T-cell (primary cell): ENCODE results near the gene LDB2. TPM values are rescaled to one million over a fixed set of nuclear protein-coding genes. Genes with fewer than 3 reads are reported as not detected.

ENCODE experiments used
- ATAC-seq, 4 experiments: fragments of 200-7000 bp in 3 of 4; fragments of 150-1000 bp in 1 of 4; cut with Tn5 transposase; replicated peaks in 1 of 4; 1 replicate in 3 of 4; 2 replicates in 1 of 4; pipeline ENCODE4 v1.10.0; 2021; ENCODE audit warnings: moderate library complexity in 3 of 4, mild to moderate bottlenecking in 2 of 4, moderate number of reproducible peaks in 1 of 4
- CTCF ChIA-PET, 2 donors: fragments of 300-600 bp; sonication (Branson Sonifier 250); formaldehyde crosslinking; loops; one replicate each; lab custom pipeline; 2022; ENCODE audit warnings: antibody characterized with exemption in 2 of 2; lab: Charles Lee
- POLR2A ChIA-PET, 2 donors: fragments of 300-600 bp; sonication (Branson Sonifier 250); formaldehyde crosslinking; loops; one replicate each; lab custom pipeline; 2022; ENCODE audit warnings: antibody characterized with exemption in 2 of 2; lab: Charles Lee
- DNase-seq, 35 experiments: peaks; one replicate each; pipeline versions ENCODE4 v3.0.0 to v3.0.0-alpha.2; 2013 to 2023
- H3K27ac ChIP-seq: one replicate; pipeline ENCODE4 v1.5.1; 2013; ENCODE audit warnings: low read length
- H3K27me3 ChIP-seq, 2 experiments: replicated peaks in 1 of 2; 1 replicate in 1 of 2; 2 replicates in 1 of 2; pipeline versions ENCODE4 v1.6.1 to v1.7.0; 2013; ENCODE audit warnings: low read length in 1 of 2, mixed read lengths in 1 of 2; ENCODE audit not compliant: control insufficient read depth in 2 of 2, insufficient read depth in 2 of 2; ENCODE audit errors: extremely low read depth in 1 of 2
- H3K36me3 ChIP-seq, 2 donors: 1 replicate in 1 of 2; 2 replicates in 1 of 2; pipeline versions ENCODE4 v1.6.1 to v1.7.0; 2013; ENCODE audit warnings: low read length in 1 of 2; ENCODE audit not compliant: control insufficient read depth in 2 of 2, insufficient read depth in 1 of 2; ENCODE audit errors: extremely low read depth in 1 of 2
- H3K4me1 ChIP-seq, 2 experiments: 1 replicate in 1 of 2; 2 replicates in 1 of 2; pipeline versions ENCODE4 v1.6.1 to v1.7.0; 2013; ENCODE audit warnings: low read length in 2 of 2, mixed read lengths in 1 of 2; ENCODE audit not compliant: insufficient read depth in 2 of 2, control insufficient read depth in 1 of 2; ENCODE audit errors: extremely low read depth in 1 of 2
- H3K4me3 ChIP-seq, 2 donors: 1 replicate in 1 of 2; 2 replicates in 1 of 2; pipeline versions ENCODE4 v1.5.1 to v1.7.0; 2013; ENCODE audit warnings: mild to moderate bottlenecking in 2 of 2, low read length in 1 of 2, moderate library complexity in 1 of 2; ENCODE audit not compliant: control insufficient read depth in 1 of 2; ENCODE audit errors: extremely low read depth in 1 of 2
- H3K9me3 ChIP-seq: 2 replicates; pipeline ENCODE4 v1.7.0; 2013
- H3K27ac Mint-ChIP-seq, 2 donors: one replicate each; pipeline ENCODE4 v1.8.0; 2020 to 2021; ENCODE audit warnings: mild to moderate bottlenecking in 2 of 2, mixed read lengths in 2 of 2
- H3K27me3 Mint-ChIP-seq, 2 donors: one replicate each; pipeline ENCODE4 v1.8.0; 2021 to 2022; ENCODE audit warnings: mixed read lengths in 2 of 2
- H3K36me3 Mint-ChIP-seq: one replicate; pipeline ENCODE4 v1.8.0; 2021; ENCODE audit warnings: mixed read lengths
- H3K4me1 Mint-ChIP-seq, 3 donors: one replicate each; pipeline ENCODE4 v1.8.0; 2020 to 2022; ENCODE audit warnings: mixed read lengths in 3 of 3, mild to moderate bottlenecking in 1 of 3
- H3K4me3 Mint-ChIP-seq, 3 donors: one replicate each; pipeline ENCODE4 v1.8.0; 2020 to 2022; ENCODE audit warnings: mild to moderate bottlenecking in 3 of 3, mixed read lengths in 3 of 3, moderate library complexity in 3 of 3
- H3K9me3 Mint-ChIP-seq, 3 donors: one replicate each; pipeline ENCODE4 v1.8.0; 2020 to 2022; ENCODE audit warnings: mixed read lengths in 3 of 3
- WGBS: methylation state at CpG from one replicate; pipeline ENCODE4 v1.1.5; 2013; ENCODE audit warnings: missing lambda C conversion rate; ENCODE audit not compliant: insufficient coverage; 5-methylcytosine and 5-hydroxymethylcytosine counted together
- total RNA-seq, 35 experiments: library from RNA in 6 of 35; stranded (reverse) in 6 of 35; fragments of 120-200 nt in 1 of 35; gene quantifications; one replicate each; pipeline versions ENCODE4 v1.2.1 to v1.2.4 and lab custom pipeline; 2013 to 2026

The LDB2 gene
- total RNA-seq, 5 donors from 2014 or later (not counting 1 experiment from before 2014, with no cell fraction given) = 0.15 to 0.82 (median 0.39) TPM; not detected in 2

- DNase-seq (no peak), ATAC-seq (no peak)
- Mint-ChIP-seq H3K27ac (no peak overlapping the region), H3K4me1 (no peaks in the 10 kb centered on the region), H3K27me3 (no peaks in the 10 kb centered on the region), H3K4me3 (no peak overlapping the region), H3K9me3 (no peaks in the 10 kb centered on the region), H3K36me3 (no peaks in the 10 kb centered on the region)
- ChIA-PET CTCF (no interaction called here), POLR2A (no interaction called here)
- no peaks in the 10 kb centered on the region for H3K9me3 ChIP-seq
- no peaks in the 10 kb centered on the region for H3K36me3 ChIP-seq
- no peaks in the 10 kb centered on the region for H3K27me3 ChIP-seq
- WGBS = 87% methylated on average over 10 of the region's 10 CpGs
- H3K4me1 ChIP-seq = no peaks in the 10 kb centered on the region
- no peak overlapping the region for H3K4me3 ChIP-seq
- no peak overlapping the region for H3K27ac ChIP-seq
These were observed 315.9 kb downstream of the LDB2 start for GRCh38 chr4:16582526-16582925.

- WGBS = 67% methylated on average over 1 of the region's 3 CpGs
These were observed 316.4 kb downstream of the LDB2 start for GRCh38 chr4:16582036-16582435.

GRCh38 chr4:16581117-16581516, 317.3 kb downstream of the LDB2 start:
- Histone ChIP-seq H3K4me1 (no peaks in the 10 kb centered on the region), H3K27me3 (no peaks in the 10 kb centered on the region), H3K9me3 (no peaks in the 10 kb centered on the region), H3K27ac (no peak overlapping the region), H3K4me3 (no peak overlapping the region), H3K36me3 (no peaks in the 10 kb centered on the region)
- ChIA-PET CTCF (no interaction called here), POLR2A (no interaction called here)
- Mint-ChIP-seq H3K4me3 (no peak overlapping the region), H3K4me1 (no peaks in the 10 kb centered on the region), H3K9me3 (no peaks in the 10 kb centered on the region), H3K27ac (no peak overlapping the region), H3K36me3 (no peaks in the 10 kb centered on the region), H3K27me3 (no peaks in the 10 kb centered on the region)
- ATAC-seq = no peak
- WGBS = no CpG with 5 or more reads among the region's 3 CpGs
- DNase-seq = no peak

More at GRCh38 chr4:16582036-16582435, 316.4 kb downstream of the LDB2 start:
- Mint-ChIP-seq H3K4me3 (no peak overlapping the region), H3K27ac (no peak overlapping the region), H3K4me1 (no peaks in the 10 kb centered on the region), H3K27me3 (no peaks in the 10 kb centered on the region), H3K9me3 (no peaks in the 10 kb centered on the region), H3K36me3 (no peaks in the 10 kb centered on the region)
- DNase-seq = no peak
- ChIA-PET POLR2A (no interaction called here), CTCF (no interaction called here)
- H3K4me3 ChIP-seq = no peak overlapping the region
- ATAC-seq = no peak
- H3K4me1 ChIP-seq = no peaks in the 10 kb centered on the region
- no peak overlapping the region for H3K27ac ChIP-seq
- no peaks in the 10 kb centered on the region for H3K36me3 ChIP-seq
- H3K27me3 ChIP-seq = no peaks in the 10 kb centered on the region
- no peaks in the 10 kb centered on the region for H3K9me3 ChIP-seq

- Histone ChIP-seq H3K36me3 (no peaks in the 10 kb centered on the region), H3K4me1 (no peaks in the 10 kb centered on the region), H3K27ac (no peak overlapping the region), H3K27me3 (no peaks in the 10 kb centered on the region), H3K4me3 (no peak overlapping the region), H3K9me3 (no peaks in the 10 kb centered on the region)
- Mint-ChIP-seq H3K36me3 (no peaks in the 10 kb centered on the region), H3K4me1 (no peaks in the 10 kb centered on the region), H3K4me3 (no peak overlapping the region), H3K27me3 (no peaks in the 10 kb centered on the region), H3K9me3 (no peaks in the 10 kb centered on the region), H3K27ac (no peak overlapping the region)
- ATAC-seq (no peak), DNase-seq (no peak)
- ChIA-PET POLR2A (no interaction called here), CTCF (no interaction called here)
These were observed 317.9 kb downstream of the LDB2 start for GRCh38 chr4:16580514-16580913.

- ChIA-PET POLR2A (no interaction called here), CTCF (no interaction called here)
- Mint-ChIP-seq H3K4me1 (no peaks in the 10 kb centered on the region), H3K27ac (no peak overlapping the region), H3K4me3 (no peak overlapping the region), H3K36me3 (no peaks in the 10 kb centered on the region), H3K9me3 (no peaks in the 10 kb centered on the region), H3K27me3 (no peaks in the 10 kb centered on the region)
- DNase-seq = no peak
- Histone ChIP-seq H3K4me3 (no peak overlapping the region), H3K36me3 (no peaks in the 10 kb centered on the region), H3K9me3 (no peaks in the 10 kb centered on the region), H3K4me1 (no peaks in the 10 kb centered on the region), H3K27me3 (no peaks in the 10 kb centered on the region), H3K27ac (no peak overlapping the region)
- no peak for ATAC-seq
- WGBS = 71% methylated on average over 3 of the region's 3 CpGs
These were observed 318.6 kb downstream of the LDB2 start for GRCh38 chr4:16579866-16580265.

- no peaks in the 10 kb centered on the region for H3K36me3 Mint-ChIP-seq
- H3K9me3 Mint-ChIP-seq = peaks cover 0 to 4% (median 0%) of the 10 kb centered on the region in 3 donors
- Histone ChIP-seq H3K4me3 (no peak overlapping the region), H3K27me3 (no peaks in the 10 kb centered on the region), H3K4me1 (no peaks in the 10 kb centered on the region), H3K9me3 (no peaks in the 10 kb centered on the region), H3K27ac (no peak overlapping the region), H3K36me3 (no peaks in the 10 kb centered on the region)
- H3K4me1 Mint-ChIP-seq = no peaks in the 10 kb centered on the region
- H3K27me3 Mint-ChIP-seq = no peaks in the 10 kb centered on the region
- POLR2A ChIA-PET = no interaction called here
- CTCF ChIA-PET = no interaction called here
- no peak for DNase-seq
- ATAC-seq = no peak
- whole genome bisulfite sequencing = no CpG with 5 or more reads among the region's 3 CpGs
- no peak overlapping the region for H3K27ac Mint-ChIP-seq
- no peak overlapping the region for H3K4me3 Mint-ChIP-seq
These were observed 321.3 kb downstream of the LDB2 start for GRCh38 chr4:16577177-16577576.

GRCh38 chr4:16574981-16575380, 323.5 kb downstream of the LDB2 start:
- WGBS = no CpG with 5 or more reads among the region's 2 CpGs
- H3K9me3 Mint-ChIP-seq = peaks cover 0 to 4% (median 0%) of the 10 kb centered on the region in 3 donors
- no peaks in the 10 kb centered on the region for H3K9me3 ChIP-seq
- H3K36me3 Mint-ChIP-seq = no peaks in the 10 kb centered on the region
- no peaks in the 10 kb centered on the region for H3K4me1 Mint-ChIP-seq
- no peak overlapping the region for H3K27ac Mint-ChIP-seq
- H3K4me3 Mint-ChIP-seq = no peak overlapping the region
- ATAC-seq (no peak), DNase-seq (no peak)
- H3K4me3 ChIP-seq = no peak overlapping the region
- no peaks in the 10 kb centered on the region for H3K27me3 Mint-ChIP-seq
- no peaks in the 10 kb centered on the region for H3K4me1 ChIP-seq
- no peak overlapping the region for H3K27ac ChIP-seq
- H3K36me3 ChIP-seq = no peaks in the 10 kb centered on the region
- ChIA-PET CTCF (no interaction called here), POLR2A (no interaction called here)
- H3K27me3 ChIP-seq = no peaks in the 10 kb centered on the region
